HepG2 (cell line): ENCODE data around the gene DNM1.
A peak's percentile ranks its signal among the peaks of the same experiment; 100 is the strongest.

Experiments used
- CREM ChIP-seq, 2 experiments: sonication (generic) in 1 of 2; formaldehyde crosslinking in 1 of 2; IDR thresholded peaks; 2 replicates each; pipeline versions ENCODE4 v1.4.0 to v1.6.1; 2016 to 2020; ENCODE audit warnings: antibody characterized with exemption in 1 of 2, mild to moderate bottlenecking in 1 of 2, missing genetic modification reagents in 1 of 2
- CTCF ChIP-seq: sonication (generic); formaldehyde crosslinking; IDR thresholded peaks from 2 replicates; pipeline ENCODE4 v1.5.0; 2020; ENCODE audit warnings: mild to moderate bottlenecking, missing genetic modification reagents, moderate library complexity
- HIVEP1 ChIP-seq: sonication (generic); formaldehyde crosslinking; IDR thresholded peaks from 2 replicates; pipeline ENCODE4 v1.4.0; 2020; ENCODE audit warnings: mild to moderate bottlenecking, missing genetic modification reagents
- POLR2A ChIP-seq, 2 experiments: IDR thresholded peaks; 2 replicates each; pipeline ENCODE4 v1.6.1; 2011; ENCODE audit warnings: low read depth in 2 of 2, low read length in 2 of 2, mild to moderate bottlenecking in 1 of 2, moderate library complexity in 1 of 2; ENCODE audit not compliant: insufficient read depth in 1 of 2
- PRDM10 ChIP-seq: sonication (generic); formaldehyde crosslinking; IDR thresholded peaks from 2 replicates; pipeline ENCODE4 v1.4.0; 2020; ENCODE audit warnings: low read depth, missing genetic modification reagents
- SSRP1 ChIP-seq: IDR thresholded peaks from 2 replicates; pipeline ENCODE4 v1.6.1; 2016; ENCODE audit warnings: control low read depth
- TAF1 ChIP-seq: sonication (generic); formaldehyde crosslinking; IDR thresholded peaks from 2 replicates; pipeline ENCODE4 v1.4.0; 2020; ENCODE audit warnings: missing genetic modification reagents
- U2AF2 ChIP-seq: fragments of 200-400 bp; formaldehyde crosslinking; IDR thresholded peaks from 2 replicates; pipeline ENCODE4 v1.6.1; 2017; ENCODE audit warnings: low read depth, mild to moderate bottlenecking, low read length
- ZNF678 ChIP-seq: sonication (generic); formaldehyde crosslinking; IDR thresholded peaks from 2 replicates; pipeline ENCODE4 v1.4.0; 2020; ENCODE audit warnings: mild to moderate bottlenecking, missing genetic modification reagents

- no peak for TF ChIP-seq U2AF2
- TF ChIP-seq ZNF678 = no peak
- no peak for TF ChIP-seq PRDM10 (CRISPR knock-in tag)
- no peak for TF ChIP-seq CTCF
- TF ChIP-seq TAF1 (CRISPR knock-in tag) = no peak
- TF ChIP-seq SSRP1 (CRISPR knock-in tag) = no peak
- 0 out of 4 replicates have a peak, but pooled peaks of 1 of the 2 experiments have one; percentile 4 for TF ChIP-seq POLR2A (IDR thresholded peaks at IDR 0.05; ENCODE audit: insufficient read depth in 1 of 2, low read depth in 2 of 2, low read length in 2 of 2)
- no peak for TF ChIP-seq HIVEP1 (CRISPR knock-in tag)
- peak; percentile 75; the same call in 1 of the 2 replicates for TF ChIP-seq CREM (IDR thresholded peaks at IDR 0.05)
- TF ChIP-seq CREM (CRISPR knock-in tag; IDR thresholded peaks at IDR 0.05) = no peak
These were observed 72.2 kb downstream of the DNM1 start, which contains the start of gene GOLGA2 for GRCh38 chr9:128275198-128276007.
